Activated effector memory CD4-positive, alpha-beta T cell treated with Interleukin-2 at 50 U/mL for 16 hours (primary cell): ENCODE data around the gene PRR19.
"Not testable (repeated sequence)": the region's sequence is repeated elsewhere in the genome, so short reads cannot be mapped to it uniquely, and the experiment has no call there.

Source experiments
- DNase-seq: peaks from one replicate; pipeline ENCODE4 v3.0.0-alpha.2; 2020

The PRR19 gene

GRCh38 chr19:42328854-42329253 lies 26.9 kb downstream of the PRR19 start:
- DNase-seq, result no peak

GRCh38 chr19:42330241-42330711 lies 28.3 kb downstream of the PRR19 start:
- no peak for DNase-seq

GRCh38 chr19:42331333-42331732 lies 29.4 kb downstream of the PRR19 start:
- DNase-seq, result not testable (repeated sequence)

- DNase-seq, result no peak
Measured at GRCh38 chr19:42332059-42332458, 30.1 kb downstream of the PRR19 start.

- DNase-seq, result no peak
Measured at GRCh38 chr19:42333018-42333417, 31.1 kb downstream of the PRR19 start.

- DNase-seq, result no peak
Measured at GRCh38 chr19:42333975-42334696, 32.2 kb downstream of the PRR19 start.

GRCh38 chr19:42334697-42335373 lies 32.9 kb downstream of the PRR19 start:
- no peak for DNase-seq

GRCh38 chr19:42335374-42335936 lies 33.5 kb downstream of the PRR19 start:
- no peak for DNase-seq

GRCh38 chr19:42335971-42336370 lies 34.0 kb downstream of the PRR19 start:
- DNase-seq, result no peak

GRCh38 chr19:42339126-42339860 lies 37.4 kb downstream of the PRR19 start:
- not testable (repeated sequence) for DNase-seq

- DNase-seq, result not testable (repeated sequence)
Measured at GRCh38 chr19:42339922-42340321, 38.0 kb downstream of the PRR19 start.

- DNase-seq, result no peak
Measured at GRCh38 chr19:42343344-42344110, 41.6 kb downstream of the PRR19 start.

- no peak for DNase-seq
Measured at GRCh38 chr19:42344336-42344893, 42.5 kb downstream of the PRR19 start.

GRCh38 chr19:42345191-42345812 lies 43.4 kb downstream of the PRR19 start:
- DNase-seq, result no peak

- no peak for DNase-seq
Measured at GRCh38 chr19:42348211-42348610, 46.3 kb downstream of the PRR19 start.

GRCh38 chr19:42349378-42350107 lies 47.6 kb downstream of the PRR19 start:
- no peak for DNase-seq

GRCh38 chr19:42350417-42350816 lies 48.5 kb downstream of the PRR19 start:
- no peak for DNase-seq

- DNase-seq, result no peak
Measured at GRCh38 chr19:42351079-42351735, 49.3 kb downstream of the PRR19 start.

GRCh38 chr19:42352301-42353259 lies 50.6 kb downstream of the PRR19 start:
- DNase-seq, result no peak
